ENCODE data around the gene GPR61.

The GPR61 gene

DNA sequence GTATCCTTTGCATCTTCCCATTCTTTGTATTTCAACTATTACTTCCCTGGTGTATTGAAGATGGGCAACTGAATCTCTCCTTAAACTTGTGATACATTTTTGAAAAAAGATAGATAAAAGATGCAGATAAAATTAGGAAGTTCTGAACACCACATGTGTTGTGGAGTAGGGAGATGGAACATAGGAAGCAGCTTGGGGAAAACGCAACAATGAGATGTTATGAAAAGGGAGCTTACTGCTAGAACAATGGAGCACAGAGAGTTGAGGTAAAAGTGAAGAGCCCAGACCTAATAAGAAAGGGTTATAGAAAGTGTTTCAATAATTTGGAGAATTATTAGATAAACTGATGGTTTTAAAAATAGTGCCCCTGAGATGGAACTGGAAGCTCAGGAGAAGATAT lies 29.7 kb downstream of the GPR61 start:
- Histone ChIP-seq H3K4me3 (ENCODE audit: insufficient read depth, low read depth, low read length, poor library complexity, severe bottlenecking) (no peak overlapping the region), H3K9me3 (ENCODE audit: control insufficient read depth, low read length) (no peaks in the 10 kb centered on the region), H3K4me1 (ENCODE audit: control insufficient read depth, insufficient read depth, low read length, poor library complexity, severe bottlenecking) (peaks cover 2% of the 10 kb centered on the region), H3K27ac (ENCODE audit: insufficient read depth, low read length, poor library complexity, severe bottlenecking) (no peak overlapping the region), H3K27me3 (replicated peaks; ENCODE audit: control insufficient read depth, insufficient read depth, low read length, poor library complexity, severe bottlenecking) (no peaks in the 10 kb centered on the region), H3K36me3 (ENCODE audit: control insufficient read depth, insufficient read depth, low read length) (no peaks in the 10 kb centered on the region)
- no peak for DNase-seq

DNA sequence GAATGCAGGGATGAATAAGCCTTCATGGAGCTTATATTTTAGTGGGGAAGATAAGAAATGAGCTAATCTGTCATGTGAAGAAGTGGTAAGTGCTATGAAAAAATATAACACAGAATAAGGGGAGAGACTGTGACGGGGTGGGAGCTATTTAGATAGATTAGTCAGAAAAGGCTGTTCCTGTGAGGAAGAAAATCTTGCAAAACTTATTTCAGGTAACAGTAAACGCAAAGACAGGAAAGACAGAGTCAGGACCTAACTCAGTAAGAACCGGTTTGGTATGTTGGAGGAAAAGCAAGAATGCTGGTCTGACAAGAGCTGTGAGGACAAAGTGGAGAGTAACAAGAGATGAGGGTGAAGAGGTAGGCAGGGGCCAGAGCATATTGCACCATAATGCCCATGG lies 30.7 kb downstream of the GPR61 start:
- no peaks in the 10 kb centered on the region for H3K9me3 ChIP-seq (ENCODE audit: control insufficient read depth, low read length)
- H3K36me3 ChIP-seq (ENCODE audit: control insufficient read depth, insufficient read depth, low read length): no peaks in the 10 kb centered on the region
- H3K27ac ChIP-seq (ENCODE audit: insufficient read depth, low read length, poor library complexity, severe bottlenecking): no peak overlapping the region
- peaks cover 2% of the 10 kb centered on the region for H3K4me1 ChIP-seq (ENCODE audit: control insufficient read depth, insufficient read depth, low read length, poor library complexity, severe bottlenecking)
- H3K4me3 ChIP-seq (ENCODE audit: insufficient read depth, low read depth, low read length, poor library complexity, severe bottlenecking): no peak overlapping the region
- no peak for DNase-seq
- H3K27me3 ChIP-seq (replicated peaks; ENCODE audit: control insufficient read depth, insufficient read depth, low read length, poor library complexity, severe bottlenecking): no peaks in the 10 kb centered on the region

DNA sequence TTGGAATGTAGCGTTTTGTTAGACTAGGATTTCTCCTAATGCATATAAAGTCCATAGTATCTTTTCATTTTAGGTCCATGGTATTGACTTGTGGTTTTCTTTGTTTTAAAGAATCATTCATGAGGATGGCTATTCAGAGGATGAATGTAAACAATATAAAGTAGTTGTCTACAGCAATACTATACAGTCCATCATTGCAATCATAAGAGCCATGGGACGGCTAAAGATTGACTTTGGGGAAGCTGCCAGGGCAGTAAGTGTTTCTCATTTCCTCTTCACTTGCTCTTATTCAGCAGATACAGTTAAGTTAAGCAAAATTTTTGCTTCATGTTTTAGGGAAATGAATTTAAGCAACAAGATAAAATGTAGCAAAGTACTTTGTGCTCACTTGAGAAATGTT lies 34.1 kb downstream of the GPR61 start:
- Histone ChIP-seq H3K27me3 (replicated peaks; ENCODE audit: control insufficient read depth, insufficient read depth, low read length, poor library complexity, severe bottlenecking) (no peaks in the 10 kb centered on the region), H3K36me3 (ENCODE audit: control insufficient read depth, insufficient read depth, low read length) (peaks cover 12% of the 10 kb centered on the region), H3K4me3 (ENCODE audit: insufficient read depth, low read depth, low read length, poor library complexity, severe bottlenecking) (no peak overlapping the region), H3K4me1 (ENCODE audit: control insufficient read depth, insufficient read depth, low read length, poor library complexity, severe bottlenecking) (no peaks in the 10 kb centered on the region), H3K27ac (ENCODE audit: insufficient read depth, low read length, poor library complexity, severe bottlenecking) (no peak overlapping the region), H3K9me3 (ENCODE audit: control insufficient read depth, low read length) (no peaks in the 10 kb centered on the region)
- no peak for DNase-seq

DNA sequence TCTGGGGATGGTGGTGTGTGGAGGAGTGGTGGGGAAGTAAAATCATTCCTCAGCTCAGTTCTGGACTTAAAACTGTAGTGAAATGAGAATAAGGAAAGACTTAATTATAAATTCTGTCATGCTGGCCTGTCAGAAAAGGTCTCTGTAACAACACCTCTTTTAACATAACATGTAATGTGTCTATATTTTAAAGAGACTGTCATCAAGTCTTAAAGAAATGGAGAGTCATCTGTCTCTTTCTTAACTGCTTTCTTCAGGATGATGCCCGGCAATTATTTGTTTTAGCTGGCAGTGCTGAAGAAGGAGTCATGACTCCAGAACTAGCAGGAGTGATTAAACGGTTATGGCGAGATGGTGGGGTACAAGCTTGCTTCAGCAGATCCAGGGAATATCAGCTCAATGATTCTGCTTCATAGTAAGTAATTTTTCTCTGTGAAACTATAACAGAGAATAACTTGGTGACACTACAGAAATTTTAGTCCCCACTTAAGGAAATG lies 39.3 kb downstream of the GPR61 start:
- Histone ChIP-seq H3K4me1 (ENCODE audit: control insufficient read depth, insufficient read depth, low read length, poor library complexity, severe bottlenecking) (no peaks in the 10 kb centered on the region), H3K4me3 (ENCODE audit: insufficient read depth, low read depth, low read length, poor library complexity, severe bottlenecking) (no peak overlapping the region), H3K27me3 (replicated peaks; ENCODE audit: control insufficient read depth, insufficient read depth, low read length, poor library complexity, severe bottlenecking) (no peaks in the 10 kb centered on the region), H3K27ac (ENCODE audit: insufficient read depth, low read length, poor library complexity, severe bottlenecking) (no peak overlapping the region), H3K36me3 (ENCODE audit: control insufficient read depth, insufficient read depth, low read length) (peaks cover 49% of the 10 kb centered on the region), H3K9me3 (ENCODE audit: control insufficient read depth, low read length) (no peaks in the 10 kb centered on the region)
- no peak for DNase-seq

DNA sequence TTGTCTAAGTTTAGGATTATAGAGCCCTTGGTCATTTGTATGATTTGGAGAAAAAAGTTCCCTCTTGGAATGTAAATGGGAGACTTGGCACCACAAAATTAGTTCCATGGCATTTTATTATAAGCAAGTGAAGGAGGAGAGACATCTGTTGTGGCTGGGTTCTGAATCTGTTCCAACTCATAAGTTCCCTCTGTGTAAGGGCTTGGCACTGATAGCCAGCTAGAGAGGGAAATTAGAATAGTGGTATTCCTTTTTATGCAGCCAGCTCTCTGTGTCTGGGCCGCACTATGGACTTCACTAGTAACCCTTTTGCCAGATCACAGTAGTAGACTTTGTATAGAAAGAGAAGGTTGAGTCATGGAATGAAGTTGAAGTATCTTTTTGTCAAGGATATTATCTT lies 39.8 kb downstream of the GPR61 start:
- H3K4me1 ChIP-seq (ENCODE audit: control insufficient read depth, insufficient read depth, low read length, poor library complexity, severe bottlenecking): no peaks in the 10 kb centered on the region
- H3K4me3 ChIP-seq (ENCODE audit: insufficient read depth, low read depth, low read length, poor library complexity, severe bottlenecking): no peak overlapping the region
- DNase-seq: no peak
- no peak overlapping the region for H3K27ac ChIP-seq (ENCODE audit: insufficient read depth, low read length, poor library complexity, severe bottlenecking)
- H3K36me3 ChIP-seq (ENCODE audit: control insufficient read depth, insufficient read depth, low read length): peaks cover 54% of the 10 kb centered on the region
- no peaks in the 10 kb centered on the region for H3K9me3 ChIP-seq (ENCODE audit: control insufficient read depth, low read length)
- H3K27me3 ChIP-seq (replicated peaks; ENCODE audit: control insufficient read depth, insufficient read depth, low read length, poor library complexity, severe bottlenecking): no peaks in the 10 kb centered on the region

DNA sequence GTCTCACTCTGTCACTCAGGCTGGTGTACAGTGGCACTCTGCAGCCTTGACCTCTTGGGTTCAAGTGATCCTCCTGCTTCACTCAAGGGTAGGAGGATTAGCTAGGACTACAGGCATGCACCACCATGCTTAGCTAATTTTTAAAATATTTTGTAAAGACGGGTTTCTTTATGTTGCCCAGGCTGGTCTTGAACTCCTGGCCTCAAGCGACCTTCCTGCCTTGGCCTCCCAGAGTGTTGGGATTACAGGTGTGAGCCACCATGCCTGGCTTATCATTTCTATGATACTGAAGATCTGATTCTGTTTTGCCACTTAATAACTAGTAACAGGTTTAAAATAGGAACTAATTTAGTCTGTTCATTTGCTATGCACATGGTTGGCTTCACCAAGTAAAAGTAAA lies 42.3 kb downstream of the GPR61 start:
- Histone ChIP-seq H3K4me1 (ENCODE audit: control insufficient read depth, insufficient read depth, low read length, poor library complexity, severe bottlenecking) (no peaks in the 10 kb centered on the region), H3K27me3 (replicated peaks; ENCODE audit: control insufficient read depth, insufficient read depth, low read length, poor library complexity, severe bottlenecking) (no peaks in the 10 kb centered on the region), H3K36me3 (ENCODE audit: control insufficient read depth, insufficient read depth, low read length) (peaks cover 72% of the 10 kb centered on the region), H3K27ac (ENCODE audit: insufficient read depth, low read length, poor library complexity, severe bottlenecking) (no peak overlapping the region), H3K4me3 (ENCODE audit: insufficient read depth, low read depth, low read length, poor library complexity, severe bottlenecking) (no peak overlapping the region), H3K9me3 (ENCODE audit: control insufficient read depth, low read length) (no peaks in the 10 kb centered on the region)
- no peak for DNase-seq

DNA sequence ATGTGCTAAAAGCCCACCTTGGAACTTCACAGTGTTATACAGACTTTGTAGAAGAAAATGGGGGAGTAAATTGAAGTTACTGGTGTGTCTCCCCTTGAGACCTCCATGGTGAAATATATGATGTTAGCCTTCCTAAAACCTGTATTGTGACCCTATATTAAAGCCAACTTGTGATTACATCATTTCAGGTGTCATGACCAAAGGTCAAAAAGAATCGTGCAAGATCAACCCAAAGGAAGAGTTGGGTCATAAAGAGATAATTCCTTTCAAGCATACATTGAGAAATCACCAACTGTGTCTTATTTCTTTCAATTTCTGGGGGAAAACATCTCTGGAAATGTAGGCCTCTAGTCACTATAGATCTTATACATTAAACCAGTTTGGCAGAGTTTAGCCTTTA lies 45.1 kb downstream of the GPR61 start:
- H3K9me3 ChIP-seq (ENCODE audit: control insufficient read depth, low read length): no peaks in the 10 kb centered on the region
- H3K4me1 ChIP-seq (ENCODE audit: control insufficient read depth, insufficient read depth, low read length, poor library complexity, severe bottlenecking): no peaks in the 10 kb centered on the region
- no peak overlapping the region for H3K4me3 ChIP-seq (ENCODE audit: insufficient read depth, low read depth, low read length, poor library complexity, severe bottlenecking)
- H3K27me3 ChIP-seq (replicated peaks; ENCODE audit: control insufficient read depth, insufficient read depth, low read length, poor library complexity, severe bottlenecking): no peaks in the 10 kb centered on the region
- no peak for DNase-seq
- no peak overlapping the region for H3K27ac ChIP-seq (ENCODE audit: insufficient read depth, low read length, poor library complexity, severe bottlenecking)
- H3K36me3 ChIP-seq (ENCODE audit: control insufficient read depth, insufficient read depth, low read length): peaks cover 63% of the 10 kb centered on the region

DNA sequence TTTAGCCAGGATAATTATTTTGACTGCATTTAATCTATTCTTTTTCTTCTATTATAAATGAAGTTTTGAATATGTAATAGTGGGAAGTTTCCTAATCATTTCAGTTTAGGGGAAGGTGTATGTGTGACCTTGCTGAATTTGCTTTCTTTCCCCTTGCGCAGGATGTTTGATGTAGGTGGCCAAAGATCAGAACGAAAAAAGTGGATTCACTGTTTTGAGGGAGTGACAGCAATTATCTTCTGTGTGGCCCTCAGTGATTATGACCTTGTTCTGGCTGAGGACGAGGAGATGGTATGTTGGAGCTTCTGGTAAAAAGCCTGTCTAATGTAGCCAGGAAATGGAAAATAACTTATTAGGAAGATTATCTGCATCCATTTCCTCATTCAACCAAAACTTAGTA lies 46.4 kb downstream of the GPR61 start:
- Histone ChIP-seq H3K4me3 (ENCODE audit: insufficient read depth, low read depth, low read length, poor library complexity, severe bottlenecking) (no peak overlapping the region), H3K27ac (ENCODE audit: insufficient read depth, low read length, poor library complexity, severe bottlenecking) (no peak overlapping the region), H3K36me3 (ENCODE audit: control insufficient read depth, insufficient read depth, low read length) (peaks cover 57% of the 10 kb centered on the region), H3K9me3 (ENCODE audit: control insufficient read depth, low read length) (no peaks in the 10 kb centered on the region), H3K4me1 (ENCODE audit: control insufficient read depth, insufficient read depth, low read length, poor library complexity, severe bottlenecking) (no peaks in the 10 kb centered on the region), H3K27me3 (replicated peaks; ENCODE audit: control insufficient read depth, insufficient read depth, low read length, poor library complexity, severe bottlenecking) (no peaks in the 10 kb centered on the region)
- DNase-seq: no peak

DNA sequence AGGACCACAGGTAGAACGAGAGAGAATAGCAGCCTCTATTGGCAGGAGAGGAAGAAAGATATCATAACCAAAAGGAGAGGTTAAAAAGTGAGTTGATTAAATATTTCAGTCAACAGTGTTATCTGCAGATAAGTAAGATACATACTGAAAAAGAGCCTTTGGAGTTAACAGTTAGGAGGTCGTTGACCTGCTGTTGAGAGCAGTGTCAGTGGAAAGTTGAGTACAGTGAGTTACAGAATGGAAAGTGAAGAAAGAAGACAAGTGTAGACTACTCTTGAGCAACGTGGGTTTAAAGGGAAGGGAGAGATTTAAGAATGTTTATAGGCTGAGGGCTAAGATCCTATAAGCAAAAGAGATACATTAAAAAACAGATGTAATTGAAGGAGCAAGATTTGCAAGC lies 49.5 kb downstream of the GPR61 start:
- no peaks in the 10 kb centered on the region for H3K4me1 ChIP-seq (ENCODE audit: control insufficient read depth, insufficient read depth, low read length, poor library complexity, severe bottlenecking)
- H3K27ac ChIP-seq (ENCODE audit: insufficient read depth, low read length, poor library complexity, severe bottlenecking): no peak overlapping the region
- peaks cover 50% of the 10 kb centered on the region for H3K36me3 ChIP-seq (ENCODE audit: control insufficient read depth, insufficient read depth, low read length)
- no peaks in the 10 kb centered on the region for H3K27me3 ChIP-seq (replicated peaks; ENCODE audit: control insufficient read depth, insufficient read depth, low read length, poor library complexity, severe bottlenecking)
- H3K9me3 ChIP-seq (ENCODE audit: control insufficient read depth, low read length): no peaks in the 10 kb centered on the region
- DNase-seq: no peak
- H3K4me3 ChIP-seq (ENCODE audit: insufficient read depth, low read depth, low read length, poor library complexity, severe bottlenecking): no peak overlapping the region

DNA sequence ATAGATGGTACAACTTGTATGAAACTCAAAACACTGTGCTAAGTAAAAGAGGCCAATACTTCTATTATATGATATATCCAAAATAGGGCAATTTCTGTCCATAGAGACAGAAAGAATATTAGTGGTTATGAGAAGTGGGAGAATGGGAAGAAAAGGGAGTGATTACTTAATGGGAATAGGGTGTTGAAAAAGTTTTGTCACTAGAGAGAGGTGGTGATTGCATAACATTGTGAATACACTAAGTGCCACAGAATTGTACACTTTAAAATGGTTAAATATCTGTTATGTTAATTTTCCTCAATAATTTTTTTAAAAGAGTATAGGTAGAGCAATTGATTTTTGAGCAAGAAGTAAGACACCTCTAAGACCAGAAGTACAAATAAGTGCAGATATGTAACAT lies 50.0 kb downstream of the GPR61 start:
- no peaks in the 10 kb centered on the region for H3K9me3 ChIP-seq (ENCODE audit: control insufficient read depth, low read length)
- no peaks in the 10 kb centered on the region for H3K4me1 ChIP-seq (ENCODE audit: control insufficient read depth, insufficient read depth, low read length, poor library complexity, severe bottlenecking)
- H3K4me3 ChIP-seq (ENCODE audit: insufficient read depth, low read depth, low read length, poor library complexity, severe bottlenecking): no peak overlapping the region
- peaks cover 50% of the 10 kb centered on the region for H3K36me3 ChIP-seq (ENCODE audit: control insufficient read depth, insufficient read depth, low read length)
- no peak for DNase-seq
- no peak overlapping the region for H3K27ac ChIP-seq (ENCODE audit: insufficient read depth, low read length, poor library complexity, severe bottlenecking)
- no peaks in the 10 kb centered on the region for H3K27me3 ChIP-seq (replicated peaks; ENCODE audit: control insufficient read depth, insufficient read depth, low read length, poor library complexity, severe bottlenecking)

DNA sequence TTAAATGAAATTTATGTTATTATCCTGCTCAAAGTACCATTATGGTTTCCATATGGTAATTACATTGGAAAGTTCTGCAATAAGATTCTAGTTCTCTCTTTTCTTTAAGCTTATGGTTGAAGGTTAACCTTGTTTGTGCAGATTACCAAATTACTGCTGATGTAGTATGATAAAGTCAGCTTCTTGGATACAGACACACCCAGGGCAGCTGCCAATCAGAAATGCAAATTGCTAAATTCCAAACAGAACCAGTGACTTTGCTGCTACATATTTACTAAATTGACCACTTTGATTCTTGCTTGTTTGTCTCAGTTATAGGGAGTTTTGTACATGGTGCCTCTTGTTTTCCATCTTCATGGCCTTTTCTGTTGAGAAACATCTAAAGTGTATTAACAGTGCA lies 53.2 kb downstream of the GPR61 start:
- Histone ChIP-seq H3K4me3 (ENCODE audit: insufficient read depth, low read depth, low read length, poor library complexity, severe bottlenecking) (no peak overlapping the region), H3K27me3 (replicated peaks; ENCODE audit: control insufficient read depth, insufficient read depth, low read length, poor library complexity, severe bottlenecking) (no peaks in the 10 kb centered on the region), H3K36me3 (ENCODE audit: control insufficient read depth, insufficient read depth, low read length) (peaks cover 30% of the 10 kb centered on the region), H3K4me1 (ENCODE audit: control insufficient read depth, insufficient read depth, low read length, poor library complexity, severe bottlenecking) (no peaks in the 10 kb centered on the region), H3K9me3 (ENCODE audit: control insufficient read depth, low read length) (no peaks in the 10 kb centered on the region), H3K27ac (ENCODE audit: insufficient read depth, low read length, poor library complexity, severe bottlenecking) (no peak overlapping the region)
- no peak for DNase-seq

All from effector memory CD4-positive, alpha-beta T cell (primary cell).